Tibial nerve (tissue), 4 donors: ENCODE data around the gene IZUMO4.

Experiments used
- CTCF ChIP-seq, 5 experiments: fragments of 200-600 bp in 3 of 5; fragments of 450-650 bp in 2 of 5; sonication (generic) in 3 of 5; IDR thresholded peaks; one replicate each; pipeline ENCODE4 v1.5.1; 2016 to 2019; ENCODE audit warnings: antibody characterized with exemption in 5 of 5, mild to moderate bottlenecking in 3 of 5, moderate library complexity in 2 of 5
- EP300 ChIP-seq, 2 donors: sonication (generic); formaldehyde crosslinking; IDR thresholded peaks; one replicate each; pipeline ENCODE4 v1.6.1; 2017; ENCODE audit warnings: antibody characterized with exemption in 2 of 2, mild to moderate bottlenecking in 1 of 2
- POLR2A ChIP-seq, 2 donors: fragments of 450-650 bp; IDR thresholded peaks; one replicate each; pipeline ENCODE4 v1.6.1; 2017; ENCODE audit warnings: antibody characterized with exemption in 2 of 2, mild to moderate bottlenecking in 2 of 2, moderate library complexity in 2 of 2

GRCh38 chr19:2114218-2114617 lies 17.5 kb downstream of the IZUMO4 start:
- TF ChIP-seq POLR2A (IDR thresholded peaks at IDR 0.05): no peak
- no peak for TF ChIP-seq CTCF (IDR thresholded peaks at IDR 0.05)
- TF ChIP-seq EP300 (IDR thresholded peaks at IDR 0.05): no peak
